HG03354 (cell line): ENCODE results near the gene ASB16.
"Not testable (repeated sequence)": the region's sequence is repeated elsewhere in the genome, so short reads cannot be mapped to it uniquely, and the experiment has no call there.

Experiments
- ATAC-seq: cut with Tn5 transposase; IDR thresholded peaks from one replicate; pipeline ENCODE4 v1.9.1; 2021; ENCODE audit warnings: mild to moderate bottlenecking; ENCODE audit not compliant: unreplicated experiment, poor library complexity, severe bottlenecking

The ASB16 gene

DNA sequence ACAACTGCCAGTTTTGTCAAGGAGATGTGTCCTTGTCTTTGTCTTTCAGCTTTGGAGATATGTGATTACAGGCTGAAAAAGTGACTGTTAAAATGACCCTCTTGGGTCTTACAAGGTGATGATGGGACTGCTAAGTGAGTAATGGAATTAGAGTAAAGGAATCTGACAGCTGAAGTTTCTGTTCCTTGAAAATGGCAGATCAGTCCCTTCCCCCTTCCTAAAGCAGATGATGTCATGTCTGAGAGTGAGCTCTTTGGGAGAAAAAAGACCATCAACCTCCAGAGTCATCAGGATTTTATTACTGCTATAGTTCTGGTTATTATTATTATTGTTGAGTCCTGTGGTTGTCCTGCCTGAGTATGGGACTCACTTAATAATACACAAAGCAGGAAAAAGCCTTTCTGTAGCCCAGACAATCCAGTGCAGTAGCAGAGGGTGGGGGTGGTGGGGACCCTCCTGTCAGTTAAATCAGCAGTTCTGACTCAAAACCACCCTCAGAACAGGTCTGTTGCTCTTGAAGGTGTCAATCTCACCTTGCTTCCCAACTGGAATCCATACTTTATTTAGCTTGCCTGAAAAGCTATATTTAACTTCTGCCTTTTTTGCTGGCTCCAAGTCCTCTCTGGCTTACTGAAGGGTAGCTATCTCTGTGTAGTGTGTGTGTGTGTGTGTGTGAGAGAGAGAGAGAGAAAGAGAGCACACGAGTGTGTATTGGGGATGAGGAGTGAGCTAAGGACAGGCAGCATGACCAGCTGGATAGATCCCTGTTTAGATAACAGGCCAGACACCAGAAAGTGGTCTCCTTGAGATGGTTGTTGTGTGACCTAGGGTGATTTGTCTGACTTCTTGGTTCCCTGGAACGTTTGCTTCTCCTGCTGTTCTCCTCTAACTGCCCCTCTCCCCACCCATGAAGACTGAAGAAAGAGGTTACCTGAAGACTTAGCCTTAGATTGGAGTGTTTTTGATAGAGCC, 23.8 kb upstream of the ASB16 start:
- ATAC-seq = no peak

DNA sequence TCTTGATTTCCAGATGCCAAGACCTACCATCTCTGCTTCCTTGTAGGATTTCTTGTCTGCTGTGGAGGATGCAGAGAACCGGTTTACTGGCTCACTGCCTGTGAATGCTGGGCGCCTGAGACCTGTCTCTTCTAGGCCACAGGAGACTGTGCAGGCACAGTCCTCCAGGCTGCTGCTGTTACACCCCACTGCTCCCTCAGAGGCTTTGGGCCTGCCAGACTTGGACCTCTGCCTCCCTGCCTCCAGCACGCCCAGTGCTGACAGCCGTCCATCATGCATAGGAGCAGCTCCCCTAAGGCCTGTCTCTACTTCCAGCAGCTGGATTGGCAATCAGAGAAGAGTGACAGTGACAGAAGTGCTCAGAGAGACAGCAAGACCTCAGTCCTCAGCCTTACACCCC, 22.7 kb upstream of the ASB16 start:
- no peak for ATAC-seq

DNA sequence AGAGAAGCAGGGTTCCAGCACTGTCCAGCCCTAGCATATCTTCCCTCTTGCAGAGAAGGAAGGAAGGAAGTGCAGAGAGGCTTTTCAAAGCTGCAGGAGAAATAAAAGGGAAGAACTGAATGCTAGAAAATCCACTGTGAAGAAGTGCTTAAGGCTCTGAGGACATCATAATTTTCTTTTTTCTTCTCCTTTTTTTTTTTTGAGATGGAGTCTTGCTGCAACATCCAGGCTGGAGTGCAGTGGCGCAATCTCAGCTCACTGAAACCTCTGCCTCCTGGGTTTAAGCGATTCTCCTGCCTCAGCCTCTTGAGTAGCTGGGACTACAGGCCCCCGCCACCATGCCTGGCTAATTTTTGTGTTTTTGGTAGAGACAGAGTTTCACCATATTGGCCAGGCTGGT, 21.4 kb upstream of the ASB16 start:
- not testable (repeated sequence) for ATAC-seq

DNA sequence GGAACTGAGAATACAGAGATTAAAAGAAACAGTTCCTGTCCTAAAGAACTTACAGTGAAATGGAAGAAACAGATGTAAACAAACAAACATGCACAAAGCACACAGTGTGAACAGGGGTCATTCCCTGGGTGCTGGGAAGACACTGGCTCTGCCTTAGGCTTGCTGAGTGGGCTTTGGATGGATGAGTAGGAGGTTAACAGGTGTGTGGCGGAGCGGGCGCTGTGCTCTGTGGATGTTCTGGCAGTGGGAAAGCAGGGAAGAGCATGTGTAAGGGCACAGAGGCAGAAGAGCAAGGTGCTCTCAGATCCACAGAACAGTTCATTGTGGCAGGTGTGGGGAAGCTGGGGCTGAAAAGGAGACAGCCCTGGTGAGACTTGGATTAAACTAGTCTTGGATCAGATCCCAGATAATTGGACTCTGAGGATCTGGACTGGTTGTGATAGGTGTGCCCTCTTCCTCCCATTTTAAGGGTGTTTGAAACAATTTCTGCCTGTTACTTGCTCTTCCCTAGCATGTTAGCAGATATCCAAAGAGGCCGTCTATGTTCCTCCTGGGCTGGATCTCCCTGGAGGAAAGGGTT, 20.7 kb upstream of the ASB16 start:
- no peak for ATAC-seq

DNA sequence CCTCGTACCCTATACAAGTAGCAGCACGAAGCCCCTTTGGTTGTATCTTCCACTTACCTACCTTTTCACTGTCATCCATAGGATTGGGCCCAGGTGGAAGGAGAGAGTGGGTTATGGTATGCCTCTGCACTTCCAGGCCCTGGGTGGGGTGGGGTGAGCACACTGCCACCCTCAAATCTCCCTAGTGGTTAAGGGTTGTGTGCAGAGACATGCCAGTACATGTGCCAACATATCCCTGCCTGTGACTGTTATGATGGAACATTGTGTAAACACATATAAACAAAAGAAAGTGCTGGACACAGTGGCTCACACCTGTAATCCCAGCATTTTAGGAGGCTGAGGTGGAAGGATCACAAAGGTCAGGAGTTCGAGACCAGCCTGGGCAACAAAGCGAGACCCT, 17.6 kb upstream of the ASB16 start:
- ATAC-seq = no peak

DNA sequence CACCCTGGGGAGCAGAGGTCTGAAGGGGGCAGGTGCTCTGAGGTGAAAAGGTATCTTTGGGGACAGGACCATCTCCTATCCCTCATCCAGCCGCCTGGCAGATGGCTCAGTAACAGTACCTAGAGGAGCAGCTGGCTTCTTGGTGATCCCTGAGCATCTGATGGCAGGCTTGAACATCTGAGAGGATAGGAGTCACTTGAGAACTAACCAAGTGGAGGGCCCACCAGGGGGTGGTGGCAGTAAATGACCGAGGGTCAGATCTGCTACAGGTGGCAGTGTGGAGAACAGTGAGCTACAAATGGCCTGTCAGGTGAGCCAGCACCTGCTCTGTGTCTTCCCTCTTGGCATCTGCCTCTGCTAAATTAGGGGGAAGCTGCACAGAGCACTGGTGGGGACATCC, 15.0 kb upstream of the ASB16 start:
- no peak for ATAC-seq

DNA sequence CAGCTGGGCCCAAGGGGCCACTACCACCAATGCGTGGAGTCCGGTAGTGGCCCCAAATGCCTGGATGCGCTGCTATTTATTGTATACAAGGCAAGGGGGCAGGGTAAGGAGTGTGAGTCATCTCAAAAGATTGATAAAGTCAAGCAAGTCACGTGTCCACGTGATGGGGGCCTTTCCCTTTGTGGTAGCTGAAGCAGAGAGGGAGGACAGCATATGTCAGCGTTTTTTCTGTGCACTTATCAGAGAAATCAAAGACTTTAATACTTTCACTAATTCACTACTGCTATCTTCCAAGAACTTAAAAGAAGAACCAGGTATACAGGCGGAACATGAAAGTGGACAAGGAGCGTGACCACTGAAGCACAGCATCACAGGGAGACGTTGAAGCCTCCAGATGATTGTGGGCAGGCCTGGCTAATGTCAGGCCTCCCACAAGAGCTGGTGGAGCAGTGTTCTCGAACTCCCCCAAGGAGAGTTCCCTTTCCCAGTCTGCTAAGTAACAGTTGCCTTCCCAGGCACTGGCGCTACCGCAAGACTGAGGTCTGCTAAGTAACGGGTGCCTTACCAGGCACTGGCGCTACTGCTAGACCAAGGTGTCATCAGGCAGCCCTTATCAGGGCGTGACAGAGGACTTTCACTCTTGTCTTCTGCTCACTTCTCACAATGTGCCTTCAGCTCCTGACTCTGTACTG, 10.8 kb upstream of the ASB16 start:
- no peak for ATAC-seq

DNA sequence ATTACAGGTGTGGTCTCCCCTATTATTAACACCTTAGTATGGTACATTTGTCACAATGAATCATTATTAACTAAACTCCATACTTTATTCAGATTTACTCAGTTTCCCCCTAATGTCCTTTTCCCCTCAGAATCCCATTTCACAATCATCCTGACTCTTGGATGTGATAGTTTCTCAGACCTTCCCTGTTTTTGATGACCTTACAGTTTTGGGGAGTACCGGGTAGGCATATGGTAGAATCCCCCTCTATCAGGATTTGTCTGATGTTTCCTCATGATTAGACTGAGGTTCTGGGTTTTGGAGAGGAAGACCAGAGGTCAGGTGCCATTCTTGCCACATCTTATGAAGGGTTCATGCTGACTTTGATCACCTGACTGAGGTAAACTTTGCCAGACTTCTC, 6.0 kb upstream of the ASB16 start:
- no peak for ATAC-seq

DNA sequence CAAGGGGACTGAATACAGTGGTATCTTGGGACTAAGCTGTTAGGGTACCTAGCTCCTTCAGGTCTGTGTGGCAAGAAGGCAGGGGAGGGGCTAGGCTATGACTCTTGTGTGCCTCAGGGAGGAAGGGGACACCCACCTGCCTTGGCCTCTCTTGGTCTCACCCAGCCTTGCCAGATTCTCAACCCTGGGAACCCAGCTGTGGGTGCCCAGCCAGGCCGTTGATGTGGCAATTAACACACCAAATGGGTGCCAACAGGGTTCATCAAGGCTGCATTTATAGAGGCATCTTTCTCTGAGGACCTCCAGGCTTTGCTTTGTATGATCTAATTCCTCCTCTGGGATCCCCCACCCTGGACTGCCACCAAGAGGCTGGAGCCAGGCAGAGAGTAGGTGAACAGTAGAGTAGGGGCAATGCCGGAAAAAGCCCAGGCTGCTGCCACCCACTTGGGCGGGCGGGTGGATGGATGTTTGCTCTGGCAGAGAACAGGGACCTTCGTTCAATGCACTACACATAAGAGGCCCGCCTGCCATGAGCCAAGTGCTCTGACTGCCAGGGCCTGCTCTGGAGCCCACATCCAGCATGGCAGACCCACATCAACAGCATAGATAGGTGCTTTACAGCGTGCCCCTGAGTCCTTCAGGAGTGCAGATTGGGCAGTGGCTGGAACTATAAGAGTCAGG, 3.2 kb upstream of the ASB16 start:
- no peak for ATAC-seq

DNA sequence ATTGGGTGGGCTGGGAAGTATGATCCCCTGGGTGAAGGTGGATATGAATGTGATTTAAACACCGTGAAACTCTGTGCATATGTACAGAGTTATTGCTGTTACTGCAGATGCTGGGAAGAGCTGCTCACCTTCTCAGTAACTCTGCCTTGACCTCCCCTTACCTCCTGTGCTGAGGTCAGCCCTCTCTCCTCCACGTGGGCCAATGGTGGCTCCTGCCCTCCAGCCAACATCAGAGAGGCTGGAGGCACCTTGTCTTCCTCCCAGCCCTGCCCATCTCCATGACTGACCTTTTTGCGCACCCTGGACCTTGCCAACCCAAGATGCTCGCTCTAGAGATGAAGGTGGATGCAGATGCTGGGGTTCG, 387 bp upstream of the ASB16 start:
- no peak for ATAC-seq

DNA sequence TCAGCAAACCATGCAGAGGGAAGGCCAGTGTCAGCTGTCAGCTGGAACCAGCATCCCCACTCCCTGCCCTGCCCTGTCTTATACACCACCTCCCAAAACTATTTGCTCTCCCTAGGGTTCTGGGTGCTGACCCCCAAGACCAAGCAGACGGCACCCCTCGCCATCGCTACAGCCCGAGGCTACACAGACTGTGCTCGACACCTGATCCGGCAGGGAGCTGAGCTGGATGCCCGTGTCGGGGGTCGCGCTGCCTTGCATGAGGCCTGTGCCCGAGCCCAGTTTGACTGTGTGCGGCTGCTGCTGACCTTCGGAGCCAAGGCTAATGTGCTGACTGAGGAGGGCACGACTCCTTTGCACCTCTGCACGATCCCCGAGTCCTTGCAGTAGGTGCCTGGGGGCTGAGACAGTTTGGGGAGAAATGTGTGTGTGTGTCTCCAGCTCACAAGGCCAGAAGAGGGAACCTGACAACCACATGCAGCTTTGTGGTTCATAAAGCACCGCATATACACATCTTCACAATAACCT, 1.5 kb downstream of the ASB16 start:
- ATAC-seq = no peak

DNA sequence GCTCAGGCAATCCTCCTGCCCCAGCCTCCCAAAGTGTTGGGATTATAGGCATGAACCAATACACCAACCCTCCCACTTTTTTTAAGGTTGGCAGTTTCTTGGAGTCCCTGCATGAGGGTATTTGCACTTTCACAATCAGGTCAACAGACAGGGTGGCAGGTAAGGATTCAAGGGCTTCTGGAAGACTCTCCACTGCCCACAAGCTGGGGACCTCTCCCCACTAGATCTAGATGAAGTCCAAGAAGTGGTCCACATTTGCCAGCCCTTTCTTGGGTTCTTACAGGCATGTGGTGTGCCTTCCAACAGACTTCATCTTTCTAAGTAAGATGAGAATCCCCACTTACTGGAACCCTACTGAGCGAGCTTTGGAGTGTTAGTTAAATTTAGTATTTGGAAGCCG, 3.9 kb downstream of the ASB16 start:
- no peak for ATAC-seq

DNA sequence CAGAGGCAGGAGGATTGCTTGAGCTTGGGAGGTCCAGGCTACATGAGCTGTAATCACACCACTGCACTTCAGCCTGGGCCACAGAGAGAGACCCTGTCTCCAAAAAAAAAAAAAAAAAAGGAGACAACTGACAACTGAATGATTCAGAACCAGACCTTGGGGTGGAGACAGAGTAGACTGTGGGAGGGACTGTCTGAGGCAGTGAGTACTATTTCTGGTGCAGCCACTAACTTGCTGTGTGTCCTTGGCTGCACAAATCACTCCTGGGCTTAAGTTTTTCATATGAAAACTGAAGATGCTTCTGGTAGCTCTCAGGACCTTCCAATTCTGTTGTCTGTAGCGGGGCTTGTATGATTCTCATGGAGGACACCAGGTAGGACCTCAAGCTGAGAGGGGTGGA, 5.8 kb downstream of the ASB16 start:
- no peak for ATAC-seq

DNA sequence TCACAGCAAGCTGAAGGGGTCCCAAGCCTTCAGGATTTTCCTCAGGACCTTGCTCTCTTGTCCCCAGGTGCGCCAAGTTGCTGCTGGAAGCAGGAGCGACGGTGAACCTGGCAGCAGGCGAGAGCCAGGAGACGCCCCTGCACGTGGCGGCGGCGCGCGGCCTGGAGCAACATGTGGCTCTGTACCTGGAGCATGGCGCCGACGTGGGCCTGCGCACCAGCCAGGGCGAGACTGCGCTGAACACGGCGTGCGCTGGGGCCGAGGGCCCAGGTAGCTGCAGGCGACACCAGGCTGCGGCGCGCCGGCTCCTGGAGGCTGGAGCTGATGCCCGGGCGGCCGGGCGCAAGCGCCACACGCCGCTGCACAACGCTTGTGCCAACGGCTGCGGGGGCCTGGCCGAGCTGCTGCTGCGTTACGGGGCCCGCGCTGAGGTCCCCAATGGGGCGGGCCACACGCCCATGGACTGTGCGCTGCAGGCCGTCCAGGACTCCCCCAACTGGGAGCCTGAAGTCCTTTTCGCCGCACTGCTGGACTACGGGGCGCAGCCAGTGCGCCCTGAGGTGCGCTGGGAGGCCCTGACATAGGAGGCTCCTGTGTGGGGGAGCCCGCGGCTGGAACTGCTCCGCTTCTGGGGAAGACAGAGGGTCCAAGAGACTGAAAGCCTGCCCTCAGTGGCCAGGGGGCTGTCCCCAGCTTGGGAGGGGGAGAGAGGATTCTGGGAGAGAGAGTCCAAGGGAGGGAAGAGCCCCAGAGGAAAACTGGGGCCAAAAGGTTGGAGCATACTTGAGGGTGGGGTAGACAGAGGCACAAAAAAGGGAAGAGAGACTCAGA, 6.4 kb downstream of the ASB16 start:
- ATAC-seq = no peak

DNA sequence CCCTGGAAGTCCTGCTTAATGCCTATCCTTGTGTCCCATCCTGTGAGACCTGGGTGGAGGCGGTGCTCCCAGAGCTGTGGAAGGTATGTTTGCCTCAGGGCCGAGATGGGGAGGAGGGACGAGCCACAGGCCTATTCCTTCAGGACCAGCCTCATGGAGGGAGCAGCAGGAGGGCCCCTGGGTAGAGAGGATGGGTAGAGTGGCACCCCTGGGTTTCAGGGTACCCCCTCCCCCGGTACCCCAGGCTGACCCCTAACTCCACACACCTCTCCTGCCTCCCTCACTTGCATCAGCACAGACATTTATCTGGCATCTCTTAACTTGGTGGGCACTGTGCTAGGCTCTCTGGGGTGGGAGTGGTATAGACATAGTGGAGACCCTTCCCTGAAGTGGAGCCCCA, 7.1 kb downstream of the ASB16 start:
- ATAC-seq = no peak

DNA sequence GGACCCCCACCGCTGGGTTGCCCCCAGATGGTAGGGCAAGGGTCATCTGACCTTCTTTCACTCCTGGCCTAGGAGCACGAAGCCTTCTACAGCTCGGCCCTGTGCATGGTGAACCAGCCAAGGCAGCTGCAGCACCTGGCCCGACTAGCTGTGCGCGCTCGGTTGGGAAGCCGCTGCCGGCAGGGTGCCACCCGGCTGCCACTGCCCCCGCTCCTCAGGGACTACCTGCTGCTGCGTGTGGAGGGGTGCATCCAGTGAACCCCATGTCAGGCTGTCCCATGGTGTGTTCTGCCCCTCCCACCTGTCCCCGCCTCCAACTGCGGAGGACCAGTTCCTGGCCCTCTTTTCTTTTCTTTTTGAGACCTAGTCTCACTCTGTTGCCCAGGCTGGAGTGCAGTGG, 7.6 kb downstream of the ASB16 start:
- ATAC-seq = no peak

DNA sequence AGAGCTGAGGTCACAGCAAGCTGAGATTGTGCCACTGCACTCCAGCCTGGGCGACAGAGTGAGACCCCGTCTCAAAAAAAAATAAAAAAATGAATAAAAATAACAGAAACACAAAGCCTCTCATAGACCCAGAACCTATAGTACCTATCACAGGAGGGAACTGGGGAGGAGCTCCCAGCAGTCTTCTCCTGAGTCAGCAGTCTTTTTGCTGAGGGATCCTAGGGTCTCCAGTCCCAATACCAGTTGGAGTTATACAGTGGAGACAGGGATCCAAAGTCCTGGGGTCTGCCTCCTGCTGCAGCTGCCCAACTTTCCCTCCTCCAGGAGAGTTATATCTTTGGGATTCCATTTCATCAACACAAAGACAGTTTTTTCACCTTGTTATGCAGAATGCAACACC, 12.5 kb downstream of the ASB16 start:
- ATAC-seq = no peak

DNA sequence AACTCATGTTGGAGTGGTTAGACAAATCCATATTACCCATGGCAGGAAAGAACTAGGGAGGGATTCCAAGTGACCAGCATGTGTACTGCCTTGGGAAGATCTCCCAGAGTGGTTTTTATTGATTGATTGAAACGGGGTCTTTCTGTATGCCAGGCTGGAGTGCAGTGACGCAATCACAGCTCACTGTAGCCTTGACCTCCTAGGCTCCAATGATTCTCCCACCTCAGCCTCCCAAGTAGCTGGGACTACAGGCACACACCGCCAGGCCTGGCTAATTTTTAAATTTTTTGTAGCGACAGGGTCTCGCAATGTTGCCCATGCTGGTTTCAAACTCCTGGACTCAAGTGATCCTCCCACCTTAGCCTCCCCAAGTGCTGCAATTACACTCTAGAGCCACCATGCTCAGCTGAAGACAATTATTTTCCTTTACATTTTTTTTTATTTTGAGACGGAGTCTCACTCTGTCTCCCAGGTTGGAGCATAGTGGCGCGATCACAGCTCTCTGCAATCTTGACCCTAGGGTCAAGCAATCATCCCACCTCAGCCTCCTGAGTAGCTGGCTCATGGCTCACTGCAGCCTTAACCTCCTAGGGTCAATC, 13.8 kb downstream of the ASB16 start:
- ATAC-seq = no peak
